IPS-18c (cell line): Measurements from ENCODE around the gene PLXNC1.

Experiments used
- H3K4me3 ChIP-seq: 2 replicates; pipeline ENCODE4 v1.7.0; 2013; ENCODE audit warnings: low read depth, mild to moderate bottlenecking, low read length, moderate library complexity; ENCODE audit not compliant: insufficient read depth
- H3K9me3 ChIP-seq: one replicate; pipeline ENCODE4 v1.6.1; 2013; ENCODE audit warnings: mild to moderate bottlenecking, low read length, moderate library complexity; ENCODE audit not compliant: control insufficient read depth, insufficient read depth

PLXNC1 gene

GRCh38 chr12:94169966-94170689 is 21.8 kb downstream of the PLXNC1 start:
- H3K4me3 ChIP-seq, result no peak overlapping the region
- no peaks in the 10 kb centered on the region for H3K9me3 ChIP-seq

GRCh38 chr12:94170690-94171594 is 22.6 kb downstream of the PLXNC1 start:
- Histone ChIP-seq H3K9me3 (no peaks in the 10 kb centered on the region), H3K4me3 (no peak overlapping the region)

- H3K4me3 ChIP-seq, result no peak overlapping the region
- no peaks in the 10 kb centered on the region for H3K9me3 ChIP-seq
Observed at GRCh38 chr12:94171595-94171930, 23.2 kb downstream of the PLXNC1 start.

GRCh38 chr12:94172031-94172430 is 23.7 kb downstream of the PLXNC1 start:
- no peaks in the 10 kb centered on the region for H3K9me3 ChIP-seq
- no peak overlapping the region for H3K4me3 ChIP-seq

DNA sequence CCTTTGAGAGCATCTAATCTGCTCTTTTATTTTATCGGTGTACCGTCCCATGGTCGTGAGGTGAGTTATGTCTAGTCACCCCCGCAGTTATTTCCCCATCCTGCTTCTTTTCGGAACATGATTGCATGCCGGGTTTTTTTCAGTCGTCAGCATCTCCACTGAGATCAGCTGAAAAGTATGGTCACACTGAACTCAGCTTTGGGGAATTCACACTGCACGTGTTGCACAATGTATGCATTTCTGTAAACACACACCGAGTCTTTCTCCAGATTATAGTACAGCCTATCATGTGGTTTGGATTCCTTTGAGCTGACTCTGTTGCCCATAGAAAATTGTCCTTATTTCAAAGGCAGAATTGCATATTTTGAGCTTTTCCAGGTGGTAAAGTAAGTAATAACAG is 24.6 kb downstream of the PLXNC1 start:
- Histone ChIP-seq H3K9me3 (no peaks in the 10 kb centered on the region), H3K4me3 (no peak overlapping the region)

GRCh38 chr12:94173660-94174265 is 25.4 kb downstream of the PLXNC1 start:
- Histone ChIP-seq H3K4me3 (no peak overlapping the region), H3K9me3 (peaks cover 2% of the 10 kb centered on the region)

DNA sequence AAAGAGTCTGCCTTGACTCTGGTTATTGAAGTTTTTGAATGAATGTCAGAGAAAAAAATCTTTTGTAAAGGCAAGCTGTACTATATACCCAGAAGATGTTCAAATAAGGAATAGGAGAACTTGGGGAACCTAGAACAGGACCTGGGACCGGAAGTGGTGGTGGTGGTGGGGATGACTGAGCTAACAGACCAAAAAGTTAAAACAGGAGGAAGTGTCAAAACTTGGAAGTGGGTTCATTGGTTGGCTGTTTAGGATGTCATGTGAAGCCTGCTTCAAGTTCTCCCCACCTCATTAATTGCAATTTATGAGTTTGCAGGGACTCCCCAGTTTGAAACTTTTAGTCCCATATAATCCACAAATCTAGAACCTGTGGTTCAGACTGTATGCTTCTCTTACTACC is 26.2 kb downstream of the PLXNC1 start:
- H3K4me3 ChIP-seq, result no peak overlapping the region

DNA sequence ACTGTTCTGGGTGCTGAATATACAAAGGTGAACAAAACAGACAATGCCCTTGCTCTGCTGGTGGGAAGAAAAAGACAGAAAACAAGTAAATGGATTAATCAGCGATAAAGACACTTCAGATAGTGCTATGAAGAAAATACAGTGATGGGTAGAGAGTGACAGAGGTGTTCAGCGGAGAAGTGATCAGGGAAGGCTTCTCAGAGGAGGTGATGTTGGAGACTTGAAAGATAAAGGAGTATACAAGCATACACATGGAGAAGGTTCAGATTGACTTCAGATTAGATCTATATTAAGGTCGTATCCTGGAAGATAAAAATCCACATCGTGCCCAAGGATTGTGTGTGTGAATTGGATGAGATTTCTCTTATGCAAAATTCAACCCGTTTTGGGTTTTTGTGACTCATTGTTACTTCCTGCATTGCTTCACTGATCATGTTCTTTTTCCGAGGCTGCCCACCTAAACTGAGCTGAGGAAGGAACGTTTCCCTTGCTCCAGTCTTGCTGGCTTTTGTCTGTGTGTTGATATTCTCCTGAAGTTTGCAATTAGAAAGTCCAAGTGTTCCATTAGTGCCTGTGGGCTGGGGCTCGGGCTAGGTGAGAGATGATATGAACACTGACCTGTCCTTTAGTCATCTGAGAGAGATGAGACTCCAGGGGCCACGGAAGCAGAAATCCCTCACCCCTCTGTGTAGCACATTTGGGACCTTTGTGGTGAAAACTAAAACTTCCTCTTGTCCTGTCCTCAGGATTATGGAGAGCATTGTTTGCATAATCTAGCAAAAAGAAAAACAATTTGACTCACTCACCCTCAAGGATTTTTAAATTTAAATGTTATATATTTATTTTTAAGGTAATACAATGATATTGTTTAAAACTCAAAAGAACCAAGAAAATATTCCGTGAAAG is 27.6 kb downstream of the PLXNC1 start:
- no peak overlapping the region for H3K4me3 ChIP-seq
- H3K9me3 ChIP-seq, result peaks cover 2% of the 10 kb centered on the region

More for the DNA sequence above, 26.2 kb downstream of the PLXNC1 start:
- H3K9me3 ChIP-seq, result peaks cover 2% of the 10 kb centered on the region

GRCh38 chr12:94178054-94178453 is 29.7 kb downstream of the PLXNC1 start:
- H3K9me3 ChIP-seq, result peaks cover 2% of the 10 kb centered on the region
- H3K4me3 ChIP-seq, result no peak overlapping the region

GRCh38 chr12:94178882-94179281 is 30.5 kb downstream of the PLXNC1 start:
- peaks cover 2% of the 10 kb centered on the region for H3K9me3 ChIP-seq
- H3K4me3 ChIP-seq, result no peak overlapping the region

DNA sequence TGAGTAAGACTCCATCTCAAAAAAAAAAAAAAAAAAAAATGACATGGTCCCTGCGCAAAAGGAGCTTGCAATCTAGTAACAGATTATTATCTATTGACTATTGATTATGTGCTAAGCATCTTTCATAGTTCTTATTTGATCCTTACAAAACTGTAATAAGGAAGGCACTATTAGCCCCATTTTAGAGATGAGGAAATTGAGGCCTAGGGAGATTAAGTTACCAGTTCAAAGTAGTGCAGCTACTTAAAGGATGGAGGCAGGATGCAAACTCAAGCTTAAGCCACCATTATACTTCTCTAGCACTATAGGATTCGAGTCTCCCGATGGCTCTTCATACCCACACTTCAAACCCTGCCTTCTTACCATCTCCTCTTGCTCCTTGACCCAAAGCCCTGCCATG is 31.3 kb downstream of the PLXNC1 start:
- no peak overlapping the region for H3K4me3 ChIP-seq
- H3K9me3 ChIP-seq, result peaks cover 2% of the 10 kb centered on the region

DNA sequence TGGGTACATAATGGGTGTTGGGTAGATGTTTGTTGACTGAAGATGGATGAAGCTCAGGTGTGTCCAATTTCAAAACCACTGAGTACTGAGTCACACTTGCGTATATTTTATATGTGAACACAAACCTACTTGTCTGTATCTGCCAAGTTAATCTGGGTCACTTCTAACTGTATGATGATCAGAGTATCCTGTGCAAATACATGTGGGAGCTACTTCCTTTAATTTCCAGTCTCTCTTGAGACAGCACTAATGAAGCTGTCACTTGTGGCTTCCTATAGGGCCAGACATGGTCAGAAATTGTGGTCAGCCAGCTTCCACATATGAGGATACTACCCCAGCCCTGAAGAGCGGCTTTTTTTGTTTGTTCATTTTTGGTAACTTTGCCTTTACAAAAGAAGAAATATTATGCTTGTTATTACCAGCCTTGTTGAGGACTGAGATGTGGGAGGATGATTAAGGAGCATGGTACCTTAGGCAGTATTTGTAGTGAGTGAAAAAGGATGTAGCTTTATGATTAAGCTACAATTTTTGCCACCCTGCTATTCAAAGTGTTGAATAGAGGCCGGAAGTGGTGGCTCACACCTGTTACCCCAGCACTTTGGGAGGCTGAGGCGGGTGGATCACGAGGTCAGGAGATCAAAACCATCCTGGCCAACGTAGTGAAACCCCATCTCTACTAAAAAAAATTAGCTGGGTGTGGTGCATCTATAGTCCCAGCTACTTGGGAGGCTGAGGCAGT is 32.4 kb downstream of the PLXNC1 start:
- Histone ChIP-seq H3K4me3 (no peak overlapping the region), H3K9me3 (peaks cover 2% of the 10 kb centered on the region)

GRCh38 chr12:94182986-94183707 is 34.8 kb downstream of the PLXNC1 start:
- Histone ChIP-seq H3K9me3 (peaks cover 2% of the 10 kb centered on the region), H3K4me3 (no peak overlapping the region)

- H3K9me3 ChIP-seq, result no peaks in the 10 kb centered on the region
- H3K4me3 ChIP-seq, result no peak overlapping the region
Observed at GRCh38 chr12:94183708-94184379, 35.5 kb downstream of the PLXNC1 start.

GRCh38 chr12:94184995-94185719 is 36.8 kb downstream of the PLXNC1 start:
- Histone ChIP-seq H3K9me3 (no peaks in the 10 kb centered on the region), H3K4me3 (no peak overlapping the region)
